Measurements from ENCODE around the gene CHRNB2. TPM values are rescaled to one million over a fixed set of nuclear protein-coding genes. Genes with fewer than 3 reads are reported as not detected.

Gene CHRNB2
- polyA plus RNA-seq, 1 donor from 2014 or later: 15.5 TPM

- Histone ChIP-seq H3K4me3 (ENCODE audit: low read length) (no peak overlapping the region), H3K9me3 (ENCODE audit: low read length) (no peaks in the 10 kb centered on the region), H2AFZ (ENCODE audit: low read depth, low read length) (no peak overlapping the region), H3K4me2 (ENCODE audit: low read length) (no peak overlapping the region), H3K9ac (ENCODE audit: low read length) (no peak overlapping the region), H3K9me2 (ENCODE audit: insufficient read depth, low read length) (no peaks in the 10 kb centered on the region), H4K20me1 (ENCODE audit: insufficient read depth) (no peaks in the 10 kb centered on the region), H3K27me3 (ENCODE audit: insufficient read depth, low read depth, low read length) (no peaks in the 10 kb centered on the region), H3F3A (ENCODE audit: insufficient read depth, low read length, poor library complexity, severe bottlenecking) (no peaks in the 10 kb centered on the region), H3K79me2 (replicated peaks; ENCODE audit: insufficient read depth, low read length) (no peaks in the 10 kb centered on the region), H3K36me3 (ENCODE audit: insufficient read depth, low read length) (no peaks in the 10 kb centered on the region), H3K27ac (ENCODE audit: low read length) (no peak overlapping the region)
- TF ChIP-seq EZH2 (IDR thresholded peaks at IDR 0.05; ENCODE audit: borderline replicate concordance, insufficient read depth, low read length, poor library complexity, severe bottlenecking) (no peak), MXI1 (conservative IDR thresholded peaks at IDR 0.05; ENCODE audit: poor library complexity, severe bottlenecking) (no peak)
These were observed 9.9 kb downstream of the CHRNB2 start for GRCh38 chr1:154577346-154578057.

DNA sequence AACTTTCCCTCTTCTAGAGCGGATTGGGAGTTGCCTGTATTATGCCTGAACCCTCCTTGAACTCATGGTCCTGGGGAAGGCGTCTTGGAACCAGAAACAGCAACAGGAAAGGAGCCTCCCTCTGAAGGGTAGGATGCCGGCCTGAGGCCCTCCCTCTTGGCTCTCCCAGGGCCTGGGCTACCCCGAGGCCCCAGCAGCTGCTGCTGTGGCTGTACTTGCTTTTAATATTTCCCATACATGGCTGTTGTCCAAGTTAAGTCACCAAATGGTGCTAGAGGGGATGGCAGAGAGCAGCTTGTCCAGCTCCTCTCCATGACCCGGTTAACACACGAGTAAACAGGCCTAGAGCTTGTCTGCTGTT is 10.5 kb downstream of the CHRNB2 start:
- Histone ChIP-seq H3K9me3 (ENCODE audit: low read length) (no peaks in the 10 kb centered on the region), H3K27me3 (ENCODE audit: insufficient read depth, low read depth, low read length) (no peaks in the 10 kb centered on the region), H3K36me3 (ENCODE audit: insufficient read depth, low read length) (no peaks in the 10 kb centered on the region), H3K9me2 (ENCODE audit: insufficient read depth, low read length) (no peaks in the 10 kb centered on the region), H3K9ac (ENCODE audit: low read length) (no peak overlapping the region), H2AFZ (ENCODE audit: low read depth, low read length) (no peak overlapping the region), H4K20me1 (ENCODE audit: insufficient read depth) (no peaks in the 10 kb centered on the region), H3K4me2 (ENCODE audit: low read length) (no peak overlapping the region), H3F3A (ENCODE audit: insufficient read depth, low read length, poor library complexity, severe bottlenecking) (no peaks in the 10 kb centered on the region), H3K27ac (ENCODE audit: low read length) (no peak overlapping the region), H3K4me3 (ENCODE audit: low read length) (no peak overlapping the region), H3K79me2 (replicated peaks; ENCODE audit: insufficient read depth, low read length) (no peaks in the 10 kb centered on the region)
- TF ChIP-seq MXI1 (conservative IDR thresholded peaks at IDR 0.05; ENCODE audit: poor library complexity, severe bottlenecking) (no peak), EP300 (conservative IDR thresholded peaks at IDR 0.05; ENCODE audit: poor library complexity, severe bottlenecking) (no peak), POLR2AphosphoS5 (IDR thresholded peaks at IDR 0.05) (no peak), RAD21 (conservative IDR thresholded peaks at IDR 0.05) (no peak), EZH2 (IDR thresholded peaks at IDR 0.05; ENCODE audit: borderline replicate concordance, insufficient read depth, low read length, poor library complexity, severe bottlenecking) (no peak), TAF1 (IDR thresholded peaks at IDR 0.05; ENCODE audit: low read depth) (no peak)
- TF ChIP-seq, protein P1, sequence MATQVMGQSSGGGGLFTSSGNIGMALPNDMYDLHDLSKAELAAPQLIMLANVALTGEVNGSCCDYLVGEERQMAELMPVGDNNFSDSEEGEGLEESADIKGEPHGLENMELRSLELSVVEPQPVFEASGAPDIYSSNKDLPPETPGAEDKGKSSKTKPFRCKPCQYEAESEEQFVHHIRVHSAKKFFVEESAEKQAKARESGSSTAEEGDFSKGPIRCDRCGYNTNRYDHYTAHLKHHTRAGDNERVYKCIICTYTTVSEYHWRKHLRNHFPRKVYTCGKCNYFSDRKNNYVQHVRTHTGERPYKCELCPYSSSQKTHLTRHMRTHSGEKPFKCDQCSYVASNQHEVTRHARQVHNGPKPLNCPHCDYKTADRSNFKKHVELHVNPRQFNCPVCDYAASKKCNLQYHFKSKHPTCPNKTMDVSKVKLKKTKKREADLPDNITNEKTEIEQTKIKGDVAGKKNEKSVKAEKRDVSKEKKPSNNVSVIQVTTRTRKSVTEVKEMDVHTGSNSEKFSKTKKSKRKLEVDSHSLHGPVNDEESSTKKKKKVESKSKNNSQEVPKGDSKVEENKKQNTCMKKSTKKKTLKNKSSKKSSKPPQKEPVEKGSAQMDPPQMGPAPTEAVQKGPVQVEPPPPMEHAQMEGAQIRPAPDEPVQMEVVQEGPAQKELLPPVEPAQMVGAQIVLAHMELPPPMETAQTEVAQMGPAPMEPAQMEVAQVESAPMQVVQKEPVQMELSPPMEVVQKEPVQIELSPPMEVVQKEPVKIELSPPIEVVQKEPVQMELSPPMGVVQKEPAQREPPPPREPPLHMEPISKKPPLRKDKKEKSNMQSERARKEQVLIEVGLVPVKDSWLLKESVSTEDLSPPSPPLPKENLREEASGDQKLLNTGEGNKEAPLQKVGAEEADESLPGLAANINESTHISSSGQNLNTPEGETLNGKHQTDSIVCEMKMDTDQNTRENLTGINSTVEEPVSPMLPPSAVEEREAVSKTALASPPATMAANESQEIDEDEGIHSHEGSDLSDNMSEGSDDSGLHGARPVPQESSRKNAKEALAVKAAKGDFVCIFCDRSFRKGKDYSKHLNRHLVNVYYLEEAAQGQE (IDR thresholded peaks at IDR 0.05; ENCODE audit: borderline replicate concordance): no peak
- TF ChIP-seq, protein P2, sequence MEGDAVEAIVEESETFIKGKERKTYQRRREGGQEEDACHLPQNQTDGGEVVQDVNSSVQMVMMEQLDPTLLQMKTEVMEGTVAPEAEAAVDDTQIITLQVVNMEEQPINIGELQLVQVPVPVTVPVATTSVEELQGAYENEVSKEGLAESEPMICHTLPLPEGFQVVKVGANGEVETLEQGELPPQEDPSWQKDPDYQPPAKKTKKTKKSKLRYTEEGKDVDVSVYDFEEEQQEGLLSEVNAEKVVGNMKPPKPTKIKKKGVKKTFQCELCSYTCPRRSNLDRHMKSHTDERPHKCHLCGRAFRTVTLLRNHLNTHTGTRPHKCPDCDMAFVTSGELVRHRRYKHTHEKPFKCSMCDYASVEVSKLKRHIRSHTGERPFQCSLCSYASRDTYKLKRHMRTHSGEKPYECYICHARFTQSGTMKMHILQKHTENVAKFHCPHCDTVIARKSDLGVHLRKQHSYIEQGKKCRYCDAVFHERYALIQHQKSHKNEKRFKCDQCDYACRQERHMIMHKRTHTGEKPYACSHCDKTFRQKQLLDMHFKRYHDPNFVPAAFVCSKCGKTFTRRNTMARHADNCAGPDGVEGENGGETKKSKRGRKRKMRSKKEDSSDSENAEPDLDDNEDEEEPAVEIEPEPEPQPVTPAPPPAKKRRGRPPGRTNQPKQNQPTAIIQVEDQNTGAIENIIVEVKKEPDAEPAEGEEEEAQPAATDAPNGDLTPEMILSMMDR (IDR thresholded peaks at IDR 0.05; ENCODE audit: poor library complexity, severe bottlenecking): no peak

Data from neural cell (in vitro differentiated cells).